T-cell (primary cell): ENCODE data around the gene SNX9. TPM values are rescaled to one million over a fixed set of nuclear protein-coding genes. Genes with fewer than 3 reads are reported as not detected.

ENCODE experiments used
- ATAC-seq, 4 experiments: fragments of 200-7000 bp in 3 of 4; fragments of 150-1000 bp in 1 of 4; cut with Tn5 transposase; replicated peaks in 1 of 4; 1 replicate in 3 of 4; 2 replicates in 1 of 4; pipeline ENCODE4 v1.10.0; 2021; ENCODE audit warnings: moderate library complexity in 3 of 4, mild to moderate bottlenecking in 2 of 4, moderate number of reproducible peaks in 1 of 4
- CTCF ChIA-PET, 2 donors: fragments of 300-600 bp; sonication (Branson Sonifier 250); formaldehyde crosslinking; loops; one replicate each; lab custom pipeline; 2022; ENCODE audit warnings: antibody characterized with exemption in 2 of 2; lab: Charles Lee
- POLR2A ChIA-PET, 2 donors: fragments of 300-600 bp; sonication (Branson Sonifier 250); formaldehyde crosslinking; loops; one replicate each; lab custom pipeline; 2022; ENCODE audit warnings: antibody characterized with exemption in 2 of 2; lab: Charles Lee
- DNase-seq, 35 experiments: peaks; one replicate each; pipeline versions ENCODE4 v3.0.0 to v3.0.0-alpha.2; 2013 to 2023
- H3K27ac ChIP-seq: one replicate; pipeline ENCODE4 v1.5.1; 2013; ENCODE audit warnings: low read length
- H3K27me3 ChIP-seq, 2 experiments: replicated peaks in 1 of 2; 1 replicate in 1 of 2; 2 replicates in 1 of 2; pipeline versions ENCODE4 v1.6.1 to v1.7.0; 2013; ENCODE audit warnings: low read length in 1 of 2, mixed read lengths in 1 of 2; ENCODE audit not compliant: control insufficient read depth in 2 of 2, insufficient read depth in 2 of 2; ENCODE audit errors: extremely low read depth in 1 of 2
- H3K36me3 ChIP-seq, 2 donors: 1 replicate in 1 of 2; 2 replicates in 1 of 2; pipeline versions ENCODE4 v1.6.1 to v1.7.0; 2013; ENCODE audit warnings: low read length in 1 of 2; ENCODE audit not compliant: control insufficient read depth in 2 of 2, insufficient read depth in 1 of 2; ENCODE audit errors: extremely low read depth in 1 of 2
- H3K4me1 ChIP-seq, 2 experiments: 1 replicate in 1 of 2; 2 replicates in 1 of 2; pipeline versions ENCODE4 v1.6.1 to v1.7.0; 2013; ENCODE audit warnings: low read length in 2 of 2, mixed read lengths in 1 of 2; ENCODE audit not compliant: insufficient read depth in 2 of 2, control insufficient read depth in 1 of 2; ENCODE audit errors: extremely low read depth in 1 of 2
- H3K4me3 ChIP-seq, 2 donors: 1 replicate in 1 of 2; 2 replicates in 1 of 2; pipeline versions ENCODE4 v1.5.1 to v1.7.0; 2013; ENCODE audit warnings: mild to moderate bottlenecking in 2 of 2, low read length in 1 of 2, moderate library complexity in 1 of 2; ENCODE audit not compliant: control insufficient read depth in 1 of 2; ENCODE audit errors: extremely low read depth in 1 of 2
- H3K9me3 ChIP-seq: 2 replicates; pipeline ENCODE4 v1.7.0; 2013
- H3K27ac Mint-ChIP-seq, 2 donors: one replicate each; pipeline ENCODE4 v1.8.0; 2020 to 2021; ENCODE audit warnings: mild to moderate bottlenecking in 2 of 2, mixed read lengths in 2 of 2
- H3K27me3 Mint-ChIP-seq, 2 donors: one replicate each; pipeline ENCODE4 v1.8.0; 2021 to 2022; ENCODE audit warnings: mixed read lengths in 2 of 2
- H3K36me3 Mint-ChIP-seq: one replicate; pipeline ENCODE4 v1.8.0; 2021; ENCODE audit warnings: mixed read lengths
- H3K4me1 Mint-ChIP-seq, 3 donors: one replicate each; pipeline ENCODE4 v1.8.0; 2020 to 2022; ENCODE audit warnings: mixed read lengths in 3 of 3, mild to moderate bottlenecking in 1 of 3
- H3K4me3 Mint-ChIP-seq, 3 donors: one replicate each; pipeline ENCODE4 v1.8.0; 2020 to 2022; ENCODE audit warnings: mild to moderate bottlenecking in 3 of 3, mixed read lengths in 3 of 3, moderate library complexity in 3 of 3
- H3K9me3 Mint-ChIP-seq, 3 donors: one replicate each; pipeline ENCODE4 v1.8.0; 2020 to 2022; ENCODE audit warnings: mixed read lengths in 3 of 3
- WGBS: methylation state at CpG from one replicate; pipeline ENCODE4 v1.1.5; 2013; ENCODE audit warnings: missing lambda C conversion rate; ENCODE audit not compliant: insufficient coverage; 5-methylcytosine and 5-hydroxymethylcytosine counted together
- total RNA-seq, 35 experiments: library from RNA in 6 of 35; stranded (reverse) in 6 of 35; fragments of 120-200 nt in 1 of 35; gene quantifications; one replicate each; pipeline versions ENCODE4 v1.2.1 to v1.2.4 and lab custom pipeline; 2013 to 2026

The SNX9 gene
- total RNA-seq, 5 donors from 2014 or later (not counting 1 experiment from before 2014, with no cell fraction given): 20.5 to 25.9 (median 23.7) TPM

DNA sequence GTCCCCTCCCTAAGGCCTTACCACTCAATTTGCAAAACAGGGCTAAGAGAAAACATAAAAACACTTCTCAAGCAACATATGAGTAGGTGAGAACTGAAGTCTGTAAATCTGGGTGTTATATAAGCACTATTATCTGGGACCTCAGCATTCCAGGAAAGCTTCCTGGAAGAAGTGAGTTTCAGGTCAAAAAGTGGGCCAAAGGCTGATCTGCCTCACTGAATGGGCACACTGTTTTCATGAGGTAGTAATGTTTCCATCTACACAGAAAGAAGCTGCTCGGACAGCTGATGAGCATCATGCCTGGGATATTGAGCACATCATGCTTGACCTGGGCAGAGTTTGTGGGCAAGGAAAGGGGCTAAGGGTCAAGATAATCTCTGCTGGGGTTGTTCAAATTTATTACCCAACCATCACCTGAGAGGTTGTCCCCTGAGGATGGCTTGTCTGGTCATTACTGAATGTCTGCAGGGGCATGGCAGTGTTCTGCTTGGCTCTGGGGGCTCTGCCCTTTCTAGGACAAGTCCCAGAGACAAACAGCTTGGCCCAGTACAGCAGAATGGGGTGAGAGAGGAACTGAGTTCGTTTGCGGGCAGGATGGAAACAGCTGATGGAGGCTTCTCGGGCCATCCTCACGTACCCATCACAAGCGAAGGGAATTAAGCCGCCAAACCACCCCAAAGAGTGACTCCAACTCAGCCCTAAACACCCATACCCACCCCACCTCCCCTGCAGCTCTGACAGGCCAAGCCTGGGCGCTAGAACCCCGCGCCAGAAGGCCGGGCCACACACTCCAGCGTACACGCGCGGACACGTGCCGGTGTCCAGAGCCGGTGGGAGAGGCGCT, 157.5 kb downstream of the SNX9 start:
- peaks cover 28 to 45% of the 10 kb centered on the region in 2 experiments for H3K4me1 ChIP-seq
- H3K27ac ChIP-seq: peak overlapping the region; percentile 51
- peak overlapping the region; percentile 75 to 81 for H3K4me3 ChIP-seq
- H3K36me3 ChIP-seq: no peaks in the 10 kb centered on the region
- no peaks in the 10 kb centered on the region for H3K27me3 ChIP-seq
- CTCF ChIA-PET: interaction anchor here in 1 of 2 donors (0.6 to 4.0 kb wide), 2 partner anchors 46 to 97 kb away, joined by 6 to 29 read pairs; no protein-coding TSS in a partner anchor
- ATAC-seq (peak in 3 of 4 experiments; percentile 1 to 3 (median 1)), DNase-seq (peak in 7 of 35 experiments; percentile 13 to 34 (median 20))
- peak overlapping the region; percentile 74 to 80 (median 78) for H3K4me3 Mint-ChIP-seq
- no peaks in the 10 kb centered on the region for H3K36me3 Mint-ChIP-seq
- no peaks in the 10 kb centered on the region for H3K27me3 Mint-ChIP-seq
- 100% methylated on average over 1 of the region's 19 CpGs for WGBS
- no peaks in the 10 kb centered on the region for H3K9me3 Mint-ChIP-seq
- H3K27ac Mint-ChIP-seq: peak overlapping the region; percentile 73 to 81
- POLR2A ChIA-PET: interaction anchor here in 1 of 2 donors (0.6 kb wide), 1 partner anchor 1027 kb away, joined by 3 read pairs; no protein-coding TSS in a partner anchor
- no peaks in the 10 kb centered on the region for H3K9me3 ChIP-seq
- H3K4me1 Mint-ChIP-seq: peaks cover 43 to 46% (median 44%) of the 10 kb centered on the region in 3 donors

DNA sequence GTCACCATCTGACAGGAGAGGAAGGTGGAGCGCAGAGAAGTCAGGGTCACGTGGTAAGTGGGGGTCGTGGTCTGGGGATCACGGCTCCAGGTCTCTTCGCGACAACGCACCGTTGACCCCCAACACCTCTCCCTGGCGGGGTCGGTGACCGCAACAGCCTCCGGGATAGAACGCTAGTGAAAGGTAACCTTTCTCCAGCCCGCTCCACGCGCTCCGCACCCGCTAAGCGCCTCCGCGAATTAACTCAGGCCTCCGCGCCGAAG, 158.0 kb downstream of the SNX9 start:
- peak overlapping the region; percentile 51 for H3K27ac ChIP-seq
- peaks cover 32 to 49% of the 10 kb centered on the region in 2 experiments for H3K4me1 ChIP-seq
- H3K4me1 Mint-ChIP-seq: peaks cover 44 to 49% (median 46%) of the 10 kb centered on the region in 3 donors

DNA sequence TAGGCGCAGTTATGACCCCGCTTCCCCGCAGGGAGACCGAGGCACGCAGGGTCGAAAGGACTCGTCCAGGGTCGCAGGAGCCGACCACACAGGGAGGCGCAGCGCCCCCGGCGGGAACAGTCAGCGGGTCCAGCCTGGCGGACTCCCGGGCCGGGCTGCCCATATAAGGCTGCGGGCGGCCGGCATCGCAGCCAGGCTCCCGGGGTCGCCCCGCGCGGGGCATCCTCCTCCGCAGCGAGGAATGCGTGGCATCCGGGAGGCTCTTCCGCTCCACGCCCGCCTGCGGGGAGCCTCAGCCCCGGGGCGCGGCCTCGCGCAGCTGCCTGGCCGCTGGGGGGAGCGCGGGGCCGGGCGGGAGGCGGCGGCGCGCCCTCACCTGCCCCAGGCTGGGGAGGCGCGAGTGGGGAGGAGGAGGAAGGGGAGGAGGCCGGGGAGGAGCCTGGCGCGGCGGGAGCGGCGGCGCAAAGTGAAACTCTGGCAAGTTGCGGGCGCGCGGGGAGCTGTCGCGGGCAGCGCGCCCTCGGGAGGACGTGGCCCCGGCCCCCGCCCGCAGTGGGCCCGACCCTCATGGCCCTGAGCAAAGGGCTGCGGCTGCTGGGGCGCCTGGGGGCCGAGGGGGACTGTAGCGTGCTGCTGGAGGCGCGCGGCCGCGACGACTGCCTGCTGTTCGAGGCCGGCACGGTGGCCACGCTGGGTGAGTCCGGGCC, 158.5 kb downstream of the SNX9 start, which contains the start of gene SYNJ2:
Gene SYNJ2 (plus strand): TSS at position 469 of the 707 bp plus-strand sequence. CDS start 99 bp downstream, at position 568.
- H3K4me1 ChIP-seq: peaks cover 32 to 49% of the 10 kb centered on the region in 2 experiments

More for the DNA sequence above, 158.0 kb downstream of the SNX9 start:
- H3K9me3 Mint-ChIP-seq: no peaks in the 10 kb centered on the region
- peak overlapping the region; percentile 74 to 80 (median 78) for H3K4me3 Mint-ChIP-seq
- DNase-seq (peak in 1 of 35 experiments; percentile 11), ATAC-seq (no peak)
- WGBS: 7% methylated on average over 16 of the region's 24 CpGs
- H3K27me3 ChIP-seq: no peaks in the 10 kb centered on the region
- H3K9me3 ChIP-seq: no peaks in the 10 kb centered on the region
- no peaks in the 10 kb centered on the region for H3K27me3 Mint-ChIP-seq
- peak overlapping the region; percentile 75 to 81 for H3K4me3 ChIP-seq
- no peaks in the 10 kb centered on the region for H3K36me3 Mint-ChIP-seq
- ChIA-PET CTCF (interaction anchor here in 1 of 2 donors (0.6 to 4.0 kb wide), 2 partner anchors 45 to 96 kb away, joined by 6 to 29 read pairs; no protein-coding TSS in a partner anchor), POLR2A (no interaction called here)
- H3K27ac Mint-ChIP-seq: peak overlapping the region; percentile 73 to 81
- no peaks in the 10 kb centered on the region for H3K36me3 ChIP-seq

DNA sequence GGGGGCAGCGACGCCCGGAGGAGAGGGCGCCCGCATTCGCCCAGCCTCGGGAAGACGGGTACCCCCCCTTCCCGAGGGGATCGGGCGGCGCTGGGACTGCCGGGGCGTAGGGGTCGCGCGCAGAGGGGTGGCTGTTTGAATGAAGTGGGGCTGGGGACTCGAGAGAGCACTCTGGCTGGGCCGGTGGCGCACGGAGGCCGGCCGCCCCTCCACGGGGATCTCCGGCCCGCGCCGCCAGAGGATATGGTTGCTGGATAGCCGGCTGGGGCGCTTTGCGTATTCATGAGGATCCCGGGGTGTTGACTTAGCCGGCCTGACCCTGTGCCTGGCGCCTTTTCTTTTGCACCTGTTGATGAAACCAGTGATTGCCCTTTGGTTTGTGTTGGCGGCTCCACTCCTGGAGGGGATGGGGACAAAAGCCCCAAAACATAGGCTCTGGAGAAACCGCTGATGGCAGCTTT, 159.1 kb downstream of the SNX9 start:
- CTCF ChIA-PET: interaction anchor here (1.2 to 4.0 kb wide), 3 partner anchors 11 to 90 kb away, joined by 3 to 29 read pairs (median 7); no protein-coding TSS in a partner anchor
- Histone ChIP-seq H3K27ac (peak overlapping the region; percentile 43), H3K36me3 (peaks cover 0 to 2% of the 10 kb centered on the region in 2 donors), H3K4me1 (peaks cover 32 to 49% of the 10 kb centered on the region in 2 experiments), H3K4me3 (peak overlapping the region; percentile 75 to 81), H3K27me3 (no peaks in the 10 kb centered on the region), H3K9me3 (no peaks in the 10 kb centered on the region)
- Mint-ChIP-seq H3K4me1 (peaks cover 44 to 54% (median 46%) of the 10 kb centered on the region in 3 donors), H3K4me3 (peak overlapping the region; percentile 74 to 90 (median 85)), H3K27me3 (no peaks in the 10 kb centered on the region), H3K36me3 (no peaks in the 10 kb centered on the region), H3K9me3 (no peaks in the 10 kb centered on the region), H3K27ac (peak overlapping the region; percentile 63 to 74)
- DNase-seq: peak in 7 of 35 experiments; percentile 16 to 46 (median 26)
- ATAC-seq: peak; percentile 1 to 19 (median 13)
- 1% methylated on average over 33 of the region's 36 CpGs for WGBS
- POLR2A ChIA-PET: interaction anchor here (0.5 to 2.1 kb wide), 2 partner anchors 44 to 165 kb away, joined by 5 to 8 read pairs; no protein-coding TSS in a partner anchor

More for the DNA sequence above, 158.5 kb downstream of the SNX9 start, which contains the start of gene SYNJ2:
- H3K9me3 ChIP-seq: no peaks in the 10 kb centered on the region
- no peaks in the 10 kb centered on the region for H3K27me3 ChIP-seq
- peak within 1 kb of the TSS; percentile 74 to 90 (median 85) for H3K4me3 Mint-ChIP-seq
- H3K27ac Mint-ChIP-seq: peak within 1 kb of the TSS; percentile 74 to 81
- H3K36me3 Mint-ChIP-seq: no peaks in the 10 kb centered on the region
- H3K4me1 Mint-ChIP-seq: peaks cover 44 to 52% (median 46%) of the 10 kb centered on the region in 3 donors
- H3K27me3 Mint-ChIP-seq: no peaks in the 10 kb centered on the region
- ChIA-PET CTCF (interaction anchor here (0.6 to 4.0 kb wide), 3 partner anchors 45 to 96 kb away, joined by 6 to 29 read pairs (median 7); no protein-coding TSS in a partner anchor), POLR2A (interaction anchor here in 1 of 2 donors (2.1 kb wide), 1 partner anchor 45 kb away, joined by 5 read pairs; no protein-coding TSS in a partner anchor)
- peaks cover 0 to 2% of the 10 kb centered on the region in 2 donors for H3K36me3 ChIP-seq
- peak within 1 kb of the TSS; percentile 75 to 81 for H3K4me3 ChIP-seq
- DNase-seq (peak; percentile 63 to 90 (median 79)), ATAC-seq (peak; percentile 89 to 93 (median 92))
- H3K9me3 Mint-ChIP-seq: no peaks in the 10 kb centered on the region
- H3K27ac ChIP-seq: peak within 1 kb of the TSS; percentile 51
- under 1% methylated on average over 86 of the region's 86 CpGs for WGBS

DNA sequence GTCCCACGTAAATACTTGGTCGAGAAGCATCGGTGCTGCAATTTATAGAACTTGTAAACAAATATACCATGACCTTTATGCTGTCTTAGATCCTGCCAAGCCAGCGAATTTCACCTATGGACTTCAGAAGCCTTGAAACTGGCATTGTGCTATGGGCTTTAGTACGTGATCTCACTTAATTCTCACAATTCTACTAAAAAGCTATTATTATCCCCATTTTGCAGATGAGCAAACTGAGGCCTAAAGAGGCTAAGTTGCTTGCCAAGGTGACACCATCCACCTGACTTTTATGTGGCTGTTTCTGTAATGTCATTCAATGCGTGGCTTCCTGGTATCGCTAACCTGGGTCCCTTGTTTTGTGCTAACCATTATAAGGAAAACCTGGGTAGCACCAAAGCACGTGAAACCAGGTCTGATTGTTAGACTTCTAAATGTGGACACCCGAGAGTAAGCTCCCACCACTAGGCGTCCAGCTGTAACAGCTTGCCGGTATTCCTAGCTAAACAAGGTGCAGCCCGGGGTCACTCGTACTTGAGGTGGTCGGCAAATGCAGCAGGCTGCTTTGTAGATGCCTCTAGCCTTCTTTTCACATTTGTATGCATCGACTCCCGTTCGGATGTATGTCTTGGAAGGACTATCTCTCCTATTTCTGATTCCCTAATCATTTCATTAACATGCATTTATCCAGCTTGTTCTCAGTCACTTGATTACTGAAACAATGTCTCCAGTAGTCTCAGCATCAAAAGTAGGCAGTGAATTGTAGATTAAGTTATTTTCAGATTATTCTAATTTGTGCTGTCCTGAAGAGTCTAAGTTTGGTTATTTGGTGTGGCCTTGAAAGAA, 159.7 kb downstream of the SNX9 start:
- Mint-ChIP-seq H3K27ac (peak overlapping the region; percentile 63 to 74), H3K36me3 (no peaks in the 10 kb centered on the region), H3K4me1 (peaks cover 44 to 54% (median 46%) of the 10 kb centered on the region in 3 donors), H3K27me3 (no peaks in the 10 kb centered on the region), H3K9me3 (no peaks in the 10 kb centered on the region), H3K4me3 (peak overlapping the region; percentile 74 to 90 (median 85))
- no peak for ATAC-seq
- Histone ChIP-seq H3K4me1 (peaks cover 35 to 50% of the 10 kb centered on the region in 2 experiments), H3K27me3 (no peaks in the 10 kb centered on the region), H3K27ac (peak overlapping the region; percentile 43), H3K4me3 (peak overlapping the region; percentile 75 to 81), H3K9me3 (no peaks in the 10 kb centered on the region), H3K36me3 (peaks cover 0 to 2% of the 10 kb centered on the region in 2 donors)
- ChIA-PET POLR2A (interaction anchor here (0.5 to 2.1 kb wide), 4 partner anchors 44 to 1042 kb away, joined by 3 to 8 read pairs (median 4); no protein-coding TSS in a partner anchor), CTCF (interaction anchor here (0.9 to 4.0 kb wide), 6 partner anchors 11 to 89 kb away, joined by 3 to 29 read pairs (median 3); no protein-coding TSS in a partner anchor)
- peak in 1 of 35 experiments; percentile 28 for DNase-seq
- 46% methylated on average over 10 of the region's 17 CpGs for WGBS
